ENCODE data around the gene ALCAM.
"Not testable (repeated sequence)": the region's sequence is repeated elsewhere in the genome, so short reads cannot be mapped to it uniquely, and the experiment has no call there.

Gene ALCAM

GRCh38 chr3:105593315-105593714 lies 226.6 kb downstream of the ALCAM start:
- no peak for DNase-seq (ENCODE audit: low read depth in 2 of 2)

- DNase-seq (ENCODE audit: low read depth in 2 of 2), result no peak
Observed at GRCh38 chr3:105594219-105594618, 227.5 kb downstream of the ALCAM start.

GRCh38 chr3:105598042-105598796 lies 231.5 kb downstream of the ALCAM start:
- DNase-seq (ENCODE audit: low read depth in 2 of 2), result no peak

GRCh38 chr3:105599350-105599749 lies 232.6 kb downstream of the ALCAM start:
- no peak for DNase-seq (ENCODE audit: low read depth in 2 of 2)

GRCh38 chr3:105601756-105602155 lies 235.0 kb downstream of the ALCAM start:
- DNase-seq (ENCODE audit: low read depth in 2 of 2), result not testable (repeated sequence)

GRCh38 chr3:105602286-105602685 lies 235.6 kb downstream of the ALCAM start:
- DNase-seq (ENCODE audit: low read depth in 2 of 2), result not testable (repeated sequence)

GRCh38 chr3:105603516-105603915 lies 236.8 kb downstream of the ALCAM start:
- DNase-seq (ENCODE audit: low read depth in 2 of 2), result not testable (repeated sequence)

- no peak for DNase-seq (ENCODE audit: low read depth in 2 of 2)
Observed at GRCh38 chr3:105606016-105606415, 239.3 kb downstream of the ALCAM start.

GRCh38 chr3:105608623-105609022 lies 241.9 kb downstream of the ALCAM start:
- no peak for DNase-seq (ENCODE audit: low read depth in 2 of 2)

- no peak for DNase-seq (ENCODE audit: low read depth in 2 of 2)
Observed at GRCh38 chr3:105610473-105610872, 243.8 kb downstream of the ALCAM start.

GRCh38 chr3:105611304-105612192 lies 244.8 kb downstream of the ALCAM start:
- no peak for DNase-seq (ENCODE audit: low read depth in 2 of 2)

GRCh38 chr3:105613120-105613519 lies 246.4 kb downstream of the ALCAM start:
- no peak for DNase-seq (ENCODE audit: low read depth in 2 of 2)

GRCh38 chr3:105614288-105615030 lies 247.8 kb downstream of the ALCAM start:
- DNase-seq (ENCODE audit: low read depth in 2 of 2), result no peak

GRCh38 chr3:105615814-105616213 lies 249.1 kb downstream of the ALCAM start:
- DNase-seq (ENCODE audit: low read depth in 2 of 2), result no peak

GRCh38 chr3:105616374-105617121 lies 249.8 kb downstream of the ALCAM start:
- DNase-seq (ENCODE audit: low read depth in 2 of 2), result no peak

GRCh38 chr3:105618556-105618955 lies 251.8 kb downstream of the ALCAM start:
- DNase-seq (ENCODE audit: low read depth in 2 of 2), result no peak

GRCh38 chr3:105619651-105620050 lies 252.9 kb downstream of the ALCAM start:
- DNase-seq (ENCODE audit: low read depth in 2 of 2), result no peak

GRCh38 chr3:105620236-105620635 lies 253.5 kb downstream of the ALCAM start:
- DNase-seq (ENCODE audit: low read depth in 2 of 2), result no peak

GRCh38 chr3:105622169-105622568 lies 255.5 kb downstream of the ALCAM start:
- DNase-seq (ENCODE audit: low read depth in 2 of 2), result no peak
